SK-N-SH treated with all-trans-retinoic acid at 6 μM for 48 hours (cell line): ENCODE data around the gene NIPSNAP2.

Experiments
- ATAC-seq: fragments of 200-7000 bp; cut with Tn5 transposase; 3 replicates; pipeline ENCODE4 v1.9.1; 2020; ENCODE audit warnings: mild to moderate bottlenecking, moderate library complexity
- ARNTL ChIP-seq: fragments of 450-650 bp; formaldehyde crosslinking; IDR thresholded peaks from 2 replicates; pipeline ENCODE4 v1.5.0; 2020; ENCODE audit warnings: low read depth, mild to moderate bottlenecking, moderate library complexity, borderline replicate concordance
- BACH2 ChIP-seq: fragments of 250-450 bp; sonication (Bioruptor Pico); IDR thresholded peaks from 2 replicates; pipeline ENCODE4 v1.9.0; 2021; ENCODE audit warnings: mild to moderate bottlenecking, borderline replicate concordance
- CSDC2 ChIP-seq: fragments of 250-450 bp; sonication (Bioruptor Pico); IDR thresholded peaks from 2 replicates; pipeline ENCODE4 v1.5.0; 2020; ENCODE audit warnings: mild to moderate bottlenecking, moderate library complexity
- CSRNP3 ChIP-seq: fragments of 250-450 bp; sonication (Bioruptor Pico); IDR thresholded peaks from 2 replicates; pipeline ENCODE4 v1.5.1; 2021; ENCODE audit warnings: mild to moderate bottlenecking, moderate library complexity
- ESRRG ChIP-seq: fragments of 250-450 bp; sonication (Bioruptor Pico); IDR thresholded peaks from 2 replicates; pipeline ENCODE4 v1.6.1; 2021; ENCODE audit warnings: mild to moderate bottlenecking
- GLIS3 ChIP-seq: fragments of 250-450 bp; sonication (Bioruptor Pico); IDR thresholded peaks from 2 replicates; pipeline ENCODE4 v1.5.0; 2020; ENCODE audit warnings: mild to moderate bottlenecking, moderate library complexity
- ISL1 ChIP-seq: fragments of 250-450 bp; sonication (Bioruptor Pico); IDR thresholded peaks from 2 replicates; pipeline ENCODE4 v2.1.2; 2022; ENCODE audit warnings: mild to moderate bottlenecking, moderate library complexity
- OSR1 ChIP-seq: fragments of 250-450 bp; sonication (Bioruptor Pico); IDR thresholded peaks from 2 replicates; pipeline ENCODE4 v1.8.0; 2022; ENCODE audit warnings: moderate library complexity, mild to moderate bottlenecking, inconsistent platforms
- PPARA ChIP-seq: fragments of 250-450 bp; sonication (Bioruptor Pico); IDR thresholded peaks from 2 replicates; pipeline ENCODE4 v1.5.0; 2020; ENCODE audit warnings: mild to moderate bottlenecking, borderline replicate concordance
- RARB ChIP-seq: fragments of 250-450 bp; sonication (Bioruptor Pico); IDR thresholded peaks from 2 replicates; pipeline ENCODE4 v1.8.0; 2021; ENCODE audit warnings: mild to moderate bottlenecking, moderate library complexity
- SNAI2 ChIP-seq: fragments of 250-450 bp; sonication (Bioruptor Pico); IDR thresholded peaks from 2 replicates; pipeline ENCODE4 v1.5.0; 2020; ENCODE audit warnings: mild to moderate bottlenecking, moderate library complexity
- TCF4 ChIP-seq: fragments of 250-450 bp; sonication (Bioruptor Pico); IDR thresholded peaks from 2 replicates; pipeline ENCODE4 v1.8.0; 2021; ENCODE audit warnings: mild to moderate bottlenecking, moderate library complexity, borderline replicate concordance
- TOX ChIP-seq: fragments of 250-450 bp; sonication (Bioruptor Pico); IDR thresholded peaks from 2 replicates; pipeline ENCODE4 v1.8.0; 2021; ENCODE audit warnings: mild to moderate bottlenecking, moderate library complexity, borderline replicate concordance
- ZC3H10 ChIP-seq: fragments of 250-450 bp; sonication (Bioruptor Pico); IDR thresholded peaks from 2 replicates; pipeline ENCODE4 v1.5.1; 2021; ENCODE audit warnings: mild to moderate bottlenecking, moderate library complexity
- ZFP3 ChIP-seq: fragments of 250-450 bp; sonication (Bioruptor Pico); IDR thresholded peaks from 2 replicates; pipeline ENCODE4 v1.5.0; 2020; ENCODE audit warnings: mild to moderate bottlenecking, moderate library complexity
- ZFP30 ChIP-seq: fragments of 450-650 bp; formaldehyde crosslinking; IDR thresholded peaks from 2 replicates; pipeline ENCODE4 v1.5.0; 2022; ENCODE audit warnings: mild to moderate bottlenecking, moderate library complexity
- ZNF565 ChIP-seq: fragments of 450-650 bp; formaldehyde crosslinking; conservative IDR thresholded peaks from 2 replicates; pipeline ENCODE4 v1.5.0; 2020; ENCODE audit warnings: low read depth, mild to moderate bottlenecking, moderate library complexity
- ZNF70 ChIP-seq: fragments of 450-650 bp; formaldehyde crosslinking; IDR thresholded peaks from 2 replicates; pipeline ENCODE4 v1.5.0; 2020; ENCODE audit warnings: mild to moderate bottlenecking, moderate library complexity
- ZNF8 ChIP-seq: fragments of 450-650 bp; formaldehyde crosslinking; IDR thresholded peaks from 2 replicates; pipeline ENCODE4 v1.5.0; 2020; ENCODE audit warnings: mild to moderate bottlenecking, moderate library complexity
- TF ChIP-seq, protein P1 (sequence below): fragments of 250-450 bp; sonication (Bioruptor Pico); IDR thresholded peaks from 2 replicates; pipeline ENCODE4 v1.8.0; 2021; ENCODE audit warnings: low read depth, mild to moderate bottlenecking, moderate library complexity, borderline replicate concordance
- TF ChIP-seq, protein P2 (sequence below): fragments of 250-450 bp; sonication (Bioruptor Pico); IDR thresholded peaks from 2 replicates; pipeline ENCODE4 v1.5.0; 2020; ENCODE audit warnings: mild to moderate bottlenecking, moderate library complexity
- TF ChIP-seq, protein P3 (sequence below): fragments of 250-450 bp; sonication (Bioruptor Pico); IDR thresholded peaks from 2 replicates; pipeline ENCODE4 v1.8.0; 2020; ENCODE audit warnings: mild to moderate bottlenecking, moderate library complexity, borderline replicate concordance
- TF ChIP-seq, protein P4 (sequence below): fragments of 250-450 bp; sonication (Bioruptor Pico); IDR thresholded peaks from 2 replicates; pipeline ENCODE4 v1.5.1; 2020; ENCODE audit warnings: low read depth, mild to moderate bottlenecking, moderate library complexity

Gene NIPSNAP2

GRCh38 chr7:55953707-55954475 lies 10.5 kb upstream of the NIPSNAP2 start:
- ATAC-seq, result no peak
- TF ChIP-seq ESRRG (no peak), ZC3H10 (CRISPR knock-in tag) (no peak), ZFP3 (CRISPR knock-in tag) (no peak), ISL1 (no peak), TCF4 (CRISPR knock-in tag) (no peak), TOX (CRISPR knock-in tag) (no peak), CSRNP3 (CRISPR knock-in tag) (no peak), SNAI2 (CRISPR knock-in tag) (no peak), RARB (CRISPR knock-in tag) (no peak), CSDC2 (CRISPR knock-in tag) (no peak), ZNF70 (CRISPR knock-in tag) (no peak), OSR1 (CRISPR knock-in tag) (no peak), ZFP30 (no peak), ZNF8 (CRISPR knock-in tag) (no peak), ARNTL (CRISPR knock-in tag) (no peak), BACH2 (CRISPR knock-in tag) (no peak)
- TF ChIP-seq, protein P1, sequence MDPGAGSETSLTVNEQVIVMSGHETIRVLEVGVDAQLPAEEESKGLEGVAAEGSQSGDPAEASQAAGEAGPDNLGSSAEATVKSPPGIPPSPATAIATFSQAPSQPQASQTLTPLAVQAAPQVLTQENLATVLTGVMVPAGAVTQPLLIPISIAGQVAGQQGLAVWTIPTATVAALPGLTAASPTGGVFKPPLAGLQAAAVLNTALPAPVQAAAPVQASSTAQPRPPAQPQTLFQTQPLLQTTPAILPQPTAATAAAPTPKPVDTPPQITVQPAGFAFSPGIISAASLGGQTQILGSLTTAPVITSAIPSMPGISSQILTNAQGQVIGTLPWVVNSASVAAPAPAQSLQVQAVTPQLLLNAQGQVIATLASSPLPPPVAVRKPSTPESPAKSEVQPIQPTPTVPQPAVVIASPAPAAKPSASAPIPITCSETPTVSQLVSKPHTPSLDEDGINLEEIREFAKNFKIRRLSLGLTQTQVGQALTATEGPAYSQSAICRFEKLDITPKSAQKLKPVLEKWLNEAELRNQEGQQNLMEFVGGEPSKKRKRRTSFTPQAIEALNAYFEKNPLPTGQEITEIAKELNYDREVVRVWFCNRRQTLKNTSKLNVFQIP (CRISPR knock-in tag), result no peak
- TF ChIP-seq, protein P2, sequence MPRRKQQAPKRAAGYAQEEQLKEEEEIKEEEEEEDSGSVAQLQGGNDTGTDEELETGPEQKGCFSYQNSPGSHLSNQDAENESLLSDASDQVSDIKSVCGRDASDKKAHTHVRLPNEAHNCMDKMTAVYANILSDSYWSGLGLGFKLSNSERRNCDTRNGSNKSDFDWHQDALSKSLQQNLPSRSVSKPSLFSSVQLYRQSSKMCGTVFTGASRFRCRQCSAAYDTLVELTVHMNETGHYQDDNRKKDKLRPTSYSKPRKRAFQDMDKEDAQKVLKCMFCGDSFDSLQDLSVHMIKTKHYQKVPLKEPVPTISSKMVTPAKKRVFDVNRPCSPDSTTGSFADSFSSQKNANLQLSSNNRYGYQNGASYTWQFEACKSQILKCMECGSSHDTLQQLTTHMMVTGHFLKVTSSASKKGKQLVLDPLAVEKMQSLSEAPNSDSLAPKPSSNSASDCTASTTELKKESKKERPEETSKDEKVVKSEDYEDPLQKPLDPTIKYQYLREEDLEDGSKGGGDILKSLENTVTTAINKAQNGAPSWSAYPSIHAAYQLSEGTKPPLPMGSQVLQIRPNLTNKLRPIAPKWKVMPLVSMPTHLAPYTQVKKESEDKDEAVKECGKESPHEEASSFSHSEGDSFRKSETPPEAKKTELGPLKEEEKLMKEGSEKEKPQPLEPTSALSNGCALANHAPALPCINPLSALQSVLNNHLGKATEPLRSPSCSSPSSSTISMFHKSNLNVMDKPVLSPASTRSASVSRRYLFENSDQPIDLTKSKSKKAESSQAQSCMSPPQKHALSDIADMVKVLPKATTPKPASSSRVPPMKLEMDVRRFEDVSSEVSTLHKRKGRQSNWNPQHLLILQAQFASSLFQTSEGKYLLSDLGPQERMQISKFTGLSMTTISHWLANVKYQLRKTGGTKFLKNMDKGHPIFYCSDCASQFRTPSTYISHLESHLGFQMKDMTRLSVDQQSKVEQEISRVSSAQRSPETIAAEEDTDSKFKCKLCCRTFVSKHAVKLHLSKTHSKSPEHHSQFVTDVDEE (CRISPR knock-in tag), result no peak
- TF ChIP-seq, protein P3, sequence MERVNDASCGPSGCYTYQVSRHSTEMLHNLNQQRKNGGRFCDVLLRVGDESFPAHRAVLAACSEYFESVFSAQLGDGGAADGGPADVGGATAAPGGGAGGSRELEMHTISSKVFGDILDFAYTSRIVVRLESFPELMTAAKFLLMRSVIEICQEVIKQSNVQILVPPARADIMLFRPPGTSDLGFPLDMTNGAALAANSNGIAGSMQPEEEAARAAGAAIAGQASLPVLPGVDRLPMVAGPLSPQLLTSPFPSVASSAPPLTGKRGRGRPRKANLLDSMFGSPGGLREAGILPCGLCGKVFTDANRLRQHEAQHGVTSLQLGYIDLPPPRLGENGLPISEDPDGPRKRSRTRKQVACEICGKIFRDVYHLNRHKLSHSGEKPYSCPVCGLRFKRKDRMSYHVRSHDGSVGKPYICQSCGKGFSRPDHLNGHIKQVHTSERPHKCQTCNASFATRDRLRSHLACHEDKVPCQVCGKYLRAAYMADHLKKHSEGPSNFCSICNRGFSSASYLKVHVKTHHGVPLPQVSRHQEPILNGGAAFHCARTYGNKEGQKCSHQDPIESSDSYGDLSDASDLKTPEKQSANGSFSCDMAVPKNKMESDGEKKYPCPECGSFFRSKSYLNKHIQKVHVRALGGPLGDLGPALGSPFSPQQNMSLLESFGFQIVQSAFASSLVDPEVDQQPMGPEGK (CRISPR knock-in tag), result no peak
- TF ChIP-seq, protein P4, sequence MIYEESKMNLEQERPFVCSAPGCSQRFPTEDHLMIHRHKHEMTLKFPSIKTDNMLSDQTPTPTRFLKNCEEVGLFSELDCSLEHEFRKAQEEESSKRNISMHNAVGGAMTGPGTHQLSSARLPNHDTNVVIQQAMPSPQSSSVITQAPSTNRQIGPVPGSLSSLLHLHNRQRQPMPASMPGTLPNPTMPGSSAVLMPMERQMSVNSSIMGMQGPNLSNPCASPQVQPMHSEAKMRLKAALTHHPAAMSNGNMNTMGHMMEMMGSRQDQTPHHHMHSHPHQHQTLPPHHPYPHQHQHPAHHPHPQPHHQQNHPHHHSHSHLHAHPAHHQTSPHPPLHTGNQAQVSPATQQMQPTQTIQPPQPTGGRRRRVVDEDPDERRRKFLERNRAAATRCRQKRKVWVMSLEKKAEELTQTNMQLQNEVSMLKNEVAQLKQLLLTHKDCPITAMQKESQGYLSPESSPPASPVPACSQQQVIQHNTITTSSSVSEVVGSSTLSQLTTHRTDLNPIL (CRISPR knock-in tag), result no peak

DNA sequence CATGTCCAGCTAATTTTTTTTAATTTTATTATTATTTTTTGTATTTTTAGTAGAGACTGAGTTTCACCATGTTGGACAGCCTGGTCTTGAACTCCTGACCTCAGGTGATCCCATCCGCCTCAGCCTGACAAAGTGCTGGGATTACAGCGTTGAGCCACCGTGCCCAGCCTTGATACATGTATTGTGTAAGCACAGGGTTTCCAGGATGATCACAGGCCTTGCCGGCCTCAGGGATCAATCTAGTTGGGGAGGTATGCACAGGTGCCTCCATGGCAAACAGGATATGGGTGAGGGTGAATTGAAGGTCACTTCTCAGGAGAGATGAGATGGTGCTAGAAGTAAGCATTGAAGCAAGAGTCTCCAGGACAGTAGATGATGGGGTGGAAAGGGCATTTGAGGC lies 7.2 kb upstream of the NIPSNAP2 start:
- ATAC-seq, result no peak
- TF ChIP-seq ZC3H10 (CRISPR knock-in tag) (no peak), RARB (CRISPR knock-in tag) (no peak), SNAI2 (CRISPR knock-in tag) (no peak), CSRNP3 (CRISPR knock-in tag) (no peak), BACH2 (CRISPR knock-in tag) (no peak), TCF4 (CRISPR knock-in tag) (no peak), ZFP30 (no peak), ZNF565 (CRISPR knock-in tag) (no peak), PPARA (no peak), GLIS3 (CRISPR knock-in tag) (no peak)
- TF ChIP-seq, protein P4 (CRISPR knock-in tag), result no peak
- TF ChIP-seq, protein P1 (CRISPR knock-in tag), result no peak
